HG03460 (cell line): ENCODE measurements around the gene CMSS1.
"Not testable (repeated sequence)": the region's sequence is repeated elsewhere in the genome, so short reads cannot be mapped to it uniquely, and the experiment has no call there.

ENCODE experiments used
- ATAC-seq: cut with Tn5 transposase; IDR thresholded peaks from one replicate; pipeline ENCODE4 v1.9.1; 2021; ENCODE audit not compliant: unreplicated experiment

Gene CMSS1

DNA sequence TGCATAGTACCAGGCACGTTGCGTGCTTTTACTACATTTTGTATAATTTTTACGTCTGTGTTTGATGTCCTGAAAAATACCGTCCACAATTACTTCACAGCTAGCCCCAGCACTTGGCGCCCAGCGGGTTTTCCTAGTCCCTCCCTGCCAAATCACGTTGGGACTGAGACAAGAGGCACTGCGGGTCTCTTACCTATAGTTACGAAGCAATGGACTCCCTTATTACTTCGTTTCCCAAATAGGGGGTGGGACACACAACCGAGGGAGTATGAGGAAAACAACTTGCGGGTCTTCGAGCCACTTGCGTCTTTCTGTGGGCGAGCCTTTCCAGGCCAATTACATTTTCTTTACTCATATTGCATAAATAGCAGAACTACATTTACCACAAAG, 620 bp upstream of the CMSS1 start:
- no peak for ATAC-seq

DNA sequence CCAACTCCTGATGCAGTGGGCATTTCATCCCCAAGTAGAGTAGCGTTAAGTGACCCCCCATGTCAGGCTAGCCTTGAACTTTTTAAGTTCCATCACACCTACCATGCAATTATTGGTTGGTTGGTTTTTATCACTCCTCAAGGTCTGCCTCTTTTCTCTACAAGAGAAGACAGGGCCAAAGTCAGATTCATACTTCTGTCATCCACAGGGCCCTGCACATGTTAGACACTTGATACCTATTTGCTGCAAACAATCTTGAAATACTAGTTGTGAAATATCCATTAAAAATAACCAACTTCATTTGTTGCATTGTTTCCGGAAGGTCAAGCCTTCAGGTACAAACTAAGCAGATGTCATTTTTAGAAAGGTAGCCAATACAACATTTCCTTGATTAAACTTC, 1.2 kb downstream of the CMSS1 start:
- ATAC-seq: no peak

DNA sequence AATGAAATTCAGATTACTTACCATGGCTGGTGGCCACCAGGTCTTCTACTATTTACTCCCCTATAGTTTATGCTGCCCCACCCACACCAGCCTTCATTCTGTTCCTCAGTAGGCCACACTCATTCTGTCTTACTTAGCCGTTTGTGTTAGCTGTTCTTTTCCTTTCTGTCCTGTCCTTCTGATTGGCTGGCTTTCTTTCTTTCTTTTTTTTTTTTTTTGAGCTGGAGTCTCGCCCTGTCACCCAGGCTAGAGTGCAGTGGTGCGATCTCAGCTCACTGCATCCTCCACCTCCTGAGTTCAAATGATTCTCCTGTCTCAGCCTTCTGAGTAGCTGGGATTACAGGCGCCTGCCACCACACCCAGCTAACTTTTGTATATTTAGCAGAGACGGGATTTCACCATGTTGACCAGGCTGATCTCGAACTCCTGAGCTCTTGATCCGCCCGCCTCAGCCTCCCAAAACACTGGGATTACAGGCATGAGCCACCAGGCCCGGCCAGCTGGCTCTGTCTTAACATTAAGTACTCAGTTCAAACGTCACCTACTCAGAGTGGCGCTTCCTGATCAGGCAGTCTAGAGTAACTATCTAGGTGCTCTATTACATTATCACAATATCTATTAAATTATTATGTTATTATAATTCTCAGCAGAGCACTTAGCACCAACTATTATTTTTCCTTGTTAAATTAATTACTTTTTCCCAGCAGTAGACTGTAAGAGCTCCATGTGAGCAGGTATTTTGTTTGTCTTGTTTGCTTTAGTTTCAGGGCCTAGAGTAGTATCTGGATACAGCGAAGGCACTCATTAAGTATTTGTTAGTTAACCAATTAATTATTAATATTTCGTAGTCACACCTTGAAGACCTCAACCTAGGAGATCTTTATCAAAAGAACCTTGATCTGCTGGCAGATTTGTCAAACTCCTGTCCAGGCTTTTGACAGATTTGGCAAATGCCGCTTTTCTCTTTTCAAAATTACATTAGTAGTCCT, 6.4 kb downstream of the CMSS1 start:
- no peak for ATAC-seq

DNA sequence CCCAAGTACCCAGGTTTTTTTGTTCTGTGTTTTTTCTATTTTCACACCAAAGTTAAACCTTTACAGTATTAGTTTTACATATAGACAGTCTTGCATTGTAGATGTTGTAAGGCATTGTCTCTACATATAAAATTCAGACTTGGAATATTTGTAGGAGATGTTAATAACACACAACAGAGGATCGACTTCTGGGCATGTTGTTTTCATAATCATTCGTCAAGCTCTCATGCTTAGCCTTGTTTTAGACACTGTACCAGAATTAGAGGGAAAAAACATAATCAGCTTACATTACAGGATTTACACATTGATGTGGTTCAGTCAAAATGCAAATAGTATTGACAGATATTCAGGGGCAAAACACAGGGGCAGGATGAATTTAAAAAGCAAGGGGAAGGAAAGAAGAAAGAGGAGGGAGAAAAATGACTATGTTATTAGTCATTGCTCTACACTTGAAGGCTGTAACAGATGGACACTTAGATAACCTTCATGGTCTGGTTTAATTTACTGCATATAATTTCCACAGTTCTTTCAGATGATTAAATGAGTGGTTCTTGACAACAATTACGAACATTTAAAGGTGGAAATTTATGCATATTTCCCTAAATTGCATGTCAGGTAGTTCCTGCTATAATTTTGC, 7.5 kb downstream of the CMSS1 start:
- ATAC-seq: no peak

DNA sequence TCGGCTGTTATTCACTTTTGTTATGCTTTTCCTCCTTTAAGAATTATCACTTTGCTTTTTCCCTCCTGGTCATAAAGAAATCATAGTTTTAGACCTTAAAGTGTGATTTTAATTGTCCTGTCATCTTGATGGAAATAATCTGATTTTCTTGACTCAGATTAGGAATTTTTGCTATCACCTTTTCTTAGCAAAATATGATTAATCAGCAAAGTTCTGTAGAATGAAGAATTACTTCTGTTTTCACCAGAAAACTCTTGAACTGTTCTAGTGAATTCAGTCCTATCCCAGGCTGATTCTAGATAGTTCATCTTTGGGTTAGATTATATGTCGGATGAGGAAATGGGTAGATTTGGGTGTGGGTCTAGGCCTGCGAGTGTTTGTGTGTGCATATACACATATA, 12.2 kb downstream of the CMSS1 start:
- ATAC-seq: no peak

DNA sequence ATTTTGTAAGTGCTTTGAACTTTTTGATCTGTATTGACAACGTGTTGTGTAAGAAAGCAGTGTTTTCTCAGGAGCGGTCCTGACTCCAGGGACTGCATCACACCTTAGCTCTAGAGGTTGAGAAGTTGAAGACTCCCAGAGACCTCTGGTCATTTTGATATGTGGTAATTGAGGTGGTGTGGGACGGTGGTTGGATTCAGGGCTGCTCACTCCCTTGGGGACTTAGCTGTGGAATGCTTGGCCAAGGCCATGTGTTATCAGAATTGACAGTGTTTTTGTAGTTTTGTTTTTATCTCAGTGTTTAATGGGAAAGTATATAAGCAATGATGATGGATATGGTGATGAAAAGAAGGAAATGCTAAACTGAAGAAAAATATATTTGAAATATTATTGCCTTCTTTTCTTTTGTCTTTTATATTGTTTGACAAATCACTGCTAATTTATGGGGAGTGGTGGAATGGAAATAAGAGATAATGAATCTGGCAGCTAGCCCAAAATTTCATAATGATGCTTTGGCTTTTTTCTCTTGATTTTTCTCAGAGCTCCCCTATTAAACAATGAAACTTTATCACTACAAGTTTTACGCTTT, 16.0 kb downstream of the CMSS1 start:
- ATAC-seq: no peak

DNA sequence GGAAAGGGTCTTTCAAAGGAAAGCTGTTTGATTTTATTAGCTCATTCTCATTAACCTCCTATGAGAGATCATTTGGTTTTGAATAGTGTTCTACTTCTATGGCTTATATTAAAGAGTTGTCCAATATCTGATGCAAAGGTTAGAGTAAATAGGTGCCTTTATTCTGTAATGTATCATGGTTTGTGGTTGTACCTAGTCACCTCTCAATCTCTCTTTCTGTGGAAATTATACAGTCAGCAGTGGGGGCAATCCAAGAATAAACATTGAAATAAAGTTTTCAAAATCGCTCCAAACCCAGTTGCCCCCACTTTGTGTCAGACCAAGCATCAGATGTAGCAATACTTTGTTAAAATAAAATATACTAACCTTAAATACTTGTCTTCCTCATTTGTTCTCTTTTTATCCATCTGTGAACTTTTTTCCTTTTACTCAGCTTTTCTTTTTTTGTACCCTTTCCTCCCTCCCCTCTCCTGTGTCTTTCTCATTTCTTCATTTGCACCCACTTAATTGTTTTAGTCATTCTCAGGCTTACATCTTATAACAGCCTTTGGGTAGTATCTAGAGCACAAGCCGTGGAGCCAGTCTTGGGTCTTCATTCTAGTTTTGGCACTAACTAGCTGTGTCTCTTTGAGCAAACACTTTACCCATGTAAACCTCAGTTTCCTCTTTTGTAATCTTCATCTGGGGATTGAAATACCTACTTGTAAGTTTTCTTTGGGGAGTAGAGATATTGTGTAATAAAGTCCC, 16.7 kb downstream of the CMSS1 start:
- no peak for ATAC-seq

DNA sequence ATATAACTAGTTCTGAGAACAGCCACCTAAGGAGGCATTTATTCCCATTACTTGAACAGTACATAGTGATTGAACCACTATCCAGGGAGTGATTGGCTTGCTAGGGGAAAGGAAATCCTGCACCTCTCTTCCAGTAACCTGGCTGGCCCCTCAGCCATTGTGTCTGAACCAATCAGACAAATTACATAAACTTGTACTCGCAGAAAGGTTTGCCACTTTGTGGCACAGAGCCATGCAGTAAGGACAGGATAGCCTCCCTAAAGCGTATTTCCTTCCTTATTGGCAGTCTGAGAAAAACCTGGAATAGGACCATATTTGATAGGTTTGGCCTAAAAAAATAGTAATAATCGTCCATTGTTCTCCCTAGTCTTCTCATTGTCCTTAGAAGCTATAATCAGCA, 19.0 kb downstream of the CMSS1 start:
- no peak for ATAC-seq

DNA sequence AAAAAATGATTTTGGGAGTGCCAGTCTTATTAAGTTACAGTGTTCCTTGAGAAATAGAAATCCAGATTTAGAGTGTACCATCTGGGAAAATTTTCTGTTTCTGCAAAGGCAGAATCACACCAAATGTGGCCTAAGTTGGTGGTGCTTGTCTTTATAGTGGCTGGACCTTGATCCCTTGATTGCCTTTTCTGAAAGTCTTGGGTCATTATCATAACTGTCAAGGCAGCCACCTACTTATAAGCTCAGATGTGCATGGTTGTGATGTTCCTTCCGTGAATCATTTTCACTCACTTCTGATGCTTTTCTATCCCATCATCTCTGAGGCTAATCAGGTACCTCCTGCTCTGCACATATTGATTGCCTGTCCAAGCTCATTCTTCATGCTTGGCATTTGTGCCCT, 20.1 kb downstream of the CMSS1 start:
- ATAC-seq: no peak

DNA sequence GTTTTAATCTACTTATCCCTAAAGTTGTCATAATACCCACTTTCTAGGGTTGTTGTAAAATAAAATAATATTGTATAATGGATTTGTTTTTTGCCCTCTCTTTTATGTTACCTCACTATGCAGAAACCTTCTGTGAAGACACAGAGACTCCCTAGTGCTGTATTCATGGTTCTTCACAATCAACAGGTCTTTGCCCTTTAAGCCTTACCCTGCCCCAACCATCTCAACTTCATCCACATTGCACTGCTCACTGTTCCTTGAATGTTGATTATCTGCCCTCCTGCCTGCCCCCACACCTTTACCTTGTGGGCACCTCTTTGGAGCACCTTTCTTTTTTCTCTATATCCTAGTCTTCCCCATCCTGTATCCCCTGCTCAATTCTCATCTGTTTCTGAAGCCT, 21.1 kb downstream of the CMSS1 start:
- no peak for ATAC-seq

DNA sequence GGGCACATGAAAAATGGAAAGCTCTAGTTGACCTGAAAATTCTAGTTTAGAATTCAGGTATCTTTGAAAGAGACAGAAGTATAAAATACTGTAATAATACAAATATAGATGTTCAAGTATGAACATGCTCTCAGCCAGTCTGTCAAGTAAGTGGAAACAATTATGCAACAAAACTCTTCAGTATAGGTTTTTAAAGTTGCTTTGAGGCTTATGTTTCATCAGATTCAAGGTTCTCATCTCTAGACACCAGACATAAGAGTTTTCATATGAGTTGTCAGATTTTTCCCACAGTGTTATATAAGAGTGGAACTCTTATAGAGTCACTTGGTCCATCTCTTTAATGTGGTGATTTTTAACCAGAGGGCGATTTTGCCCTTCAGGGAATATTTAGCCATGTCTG, 22.0 kb downstream of the CMSS1 start:
- no peak for ATAC-seq

DNA sequence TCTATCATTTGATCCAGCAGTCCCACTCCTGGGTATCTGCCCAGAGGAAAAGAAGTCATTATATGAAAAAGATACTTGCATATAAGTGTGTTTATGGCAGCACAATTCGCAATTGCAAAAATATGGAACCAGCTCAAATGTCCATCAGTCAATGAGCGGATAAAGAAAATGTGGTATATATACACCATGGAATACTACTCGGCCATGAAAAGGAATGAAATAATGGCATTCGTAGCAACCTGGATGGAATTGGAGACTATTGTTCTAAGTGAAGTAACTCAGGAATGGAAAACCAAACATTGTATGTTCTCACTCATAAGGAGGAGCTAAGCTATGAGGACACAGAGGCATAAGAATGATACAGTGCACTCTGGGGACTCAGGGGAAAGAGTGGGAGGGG, 24.3 kb downstream of the CMSS1 start:
- ATAC-seq: not testable (repeated sequence)

DNA sequence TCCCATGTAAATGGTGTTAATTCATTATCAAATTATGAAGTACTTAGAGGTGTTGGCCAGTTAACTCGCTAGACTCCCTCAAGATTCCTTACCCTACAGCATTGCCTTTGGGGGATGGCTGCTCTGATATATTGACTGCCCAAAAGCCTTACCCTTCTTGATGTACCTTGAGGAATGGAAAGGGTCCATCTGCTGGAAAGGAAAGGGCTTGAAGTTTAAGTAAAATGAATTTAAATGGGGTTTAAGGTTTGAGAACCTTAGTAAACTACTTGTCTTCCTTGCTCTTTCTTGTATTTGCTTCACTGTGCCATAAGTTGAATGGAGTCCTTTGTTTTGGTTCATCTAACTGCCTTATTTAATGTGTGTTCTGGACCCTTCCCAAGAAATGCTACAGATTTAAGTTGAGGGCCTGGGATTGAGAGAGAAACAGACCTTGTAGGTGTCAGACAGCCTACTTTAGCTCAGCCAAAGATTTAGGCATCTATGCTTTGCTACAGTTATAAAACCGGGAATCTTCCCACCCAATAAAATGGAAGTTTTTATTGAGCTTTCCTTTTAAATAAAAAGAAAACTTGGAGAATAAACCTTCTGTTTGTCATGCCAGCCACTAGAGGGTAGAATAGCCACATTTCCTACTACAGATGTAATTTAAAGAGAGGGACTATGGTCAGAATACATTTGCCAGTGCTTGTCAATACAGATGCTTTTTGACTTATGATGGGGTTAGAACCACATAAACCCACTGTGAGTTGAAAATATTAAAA, 25.3 kb downstream of the CMSS1 start:
- ATAC-seq: no peak

DNA sequence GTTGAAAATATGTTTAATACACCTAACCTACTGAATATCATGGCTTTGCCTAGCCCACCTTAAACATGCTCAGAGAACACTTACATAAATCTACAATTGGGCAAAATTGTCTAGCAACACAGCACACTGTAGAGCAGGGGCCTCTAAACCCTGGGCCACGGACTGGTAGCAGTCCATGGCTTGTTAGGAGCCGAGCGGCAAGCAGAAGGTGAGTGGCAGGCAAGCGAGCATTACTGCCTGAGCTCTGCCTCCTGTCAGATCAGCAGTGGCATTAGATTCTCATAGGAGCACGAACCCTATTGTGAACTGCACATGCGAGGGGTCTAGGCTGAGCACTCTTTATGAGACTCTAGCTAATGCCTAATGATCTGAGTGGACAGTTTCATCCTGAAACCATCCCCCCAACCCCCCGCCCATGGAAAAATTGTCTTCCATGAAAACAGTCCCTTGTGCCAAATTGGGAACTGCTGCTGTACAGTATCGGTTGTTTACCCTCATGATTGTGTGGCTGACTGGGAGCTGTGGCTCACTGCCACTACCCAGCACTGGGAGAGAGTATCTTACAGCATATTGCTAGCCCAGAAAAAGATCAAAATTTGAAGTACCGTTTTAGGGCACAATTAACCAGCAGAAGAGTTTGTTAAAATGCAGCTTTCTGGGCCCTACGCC, 26.1 kb downstream of the CMSS1 start:
- no peak for ATAC-seq

DNA sequence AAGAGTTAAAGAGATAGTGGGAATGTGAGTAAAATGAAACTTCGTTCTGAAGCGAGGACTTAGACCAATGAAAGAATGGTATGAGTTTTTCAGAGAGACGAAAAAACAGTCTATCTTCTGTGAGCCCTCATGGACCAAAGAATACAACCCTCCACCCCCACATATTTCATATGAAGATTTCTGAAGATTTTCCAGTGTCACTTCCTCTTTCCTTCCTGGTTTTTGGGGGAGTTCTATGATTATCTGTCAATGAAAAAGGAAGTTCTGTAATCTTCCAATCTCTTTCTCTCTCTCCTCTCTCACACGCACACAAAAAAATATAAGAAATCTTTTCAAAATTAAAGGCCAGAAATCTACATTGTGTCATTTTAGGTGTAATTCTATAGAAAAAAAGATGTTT, 27.7 kb downstream of the CMSS1 start:
- ATAC-seq: no peak

DNA sequence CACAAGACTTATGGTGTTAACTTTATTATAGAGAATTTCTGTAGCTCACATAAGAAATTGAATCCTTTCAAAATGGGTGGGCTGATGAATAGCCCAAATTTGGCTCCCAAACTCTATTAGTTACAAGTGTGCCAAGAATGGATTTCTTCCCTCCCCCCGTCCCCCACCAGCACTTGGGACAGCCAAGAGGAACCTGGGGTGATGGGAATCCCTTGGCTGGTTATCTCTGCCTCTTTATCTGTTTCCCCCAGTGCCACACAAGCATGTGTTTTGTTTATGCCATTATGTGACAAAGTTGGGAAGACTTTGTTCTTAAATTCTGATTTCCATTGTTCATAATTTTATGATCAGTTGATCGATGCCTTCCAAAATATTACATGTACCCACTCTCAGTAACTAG, 28.3 kb downstream of the CMSS1 start:
- no peak for ATAC-seq

DNA sequence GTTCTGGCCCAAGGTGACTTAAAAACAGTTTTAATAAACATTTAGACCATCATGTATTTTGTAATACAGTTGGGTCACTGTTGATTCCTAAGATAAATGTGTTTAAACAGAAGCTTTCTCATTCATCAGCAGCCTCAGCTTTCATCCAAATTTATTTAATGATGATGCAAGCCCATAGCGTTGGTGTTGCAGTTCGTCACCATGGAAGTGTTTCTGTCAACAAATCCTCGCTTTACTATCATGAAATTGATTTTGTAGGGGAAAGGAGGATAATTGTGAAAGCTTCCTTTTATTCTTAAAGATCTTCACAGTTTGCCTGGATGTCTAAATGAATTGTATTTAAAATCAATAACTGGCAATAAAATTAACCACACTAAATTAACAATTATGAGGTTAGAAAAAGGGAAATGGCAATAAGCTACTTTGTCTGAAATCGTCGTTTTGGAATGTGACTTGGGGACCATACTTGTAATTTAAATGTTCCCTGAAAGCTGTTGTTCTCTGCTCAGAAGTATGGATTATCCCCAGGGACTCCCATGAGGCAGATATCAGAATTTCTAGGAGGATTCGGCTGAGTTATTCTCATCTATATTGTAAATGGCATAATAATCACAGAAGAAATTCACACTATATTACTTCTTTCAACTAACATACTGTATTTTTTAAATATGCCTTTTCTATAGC, 29.0 kb downstream of the CMSS1 start:
- ATAC-seq: no peak

DNA sequence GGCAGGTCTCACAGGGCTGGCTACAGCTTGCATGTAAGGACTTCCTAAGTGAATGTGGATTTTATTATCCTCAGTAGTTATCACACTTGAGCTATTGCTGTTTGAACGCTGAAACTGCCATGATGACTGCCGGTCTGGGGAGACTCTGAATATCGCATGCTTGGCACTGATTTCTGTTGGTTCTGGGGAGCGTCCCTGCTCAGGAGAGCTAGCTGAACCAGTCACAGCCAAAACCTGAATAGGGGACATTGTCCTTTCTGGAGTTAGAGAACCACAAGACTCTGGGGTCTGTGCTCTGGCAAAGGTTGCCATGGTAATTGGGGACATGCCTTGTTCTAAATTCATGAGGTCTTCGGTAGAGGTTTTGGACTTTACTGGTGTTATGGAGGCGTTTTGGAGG, 30.8 kb downstream of the CMSS1 start:
- no peak for ATAC-seq

DNA sequence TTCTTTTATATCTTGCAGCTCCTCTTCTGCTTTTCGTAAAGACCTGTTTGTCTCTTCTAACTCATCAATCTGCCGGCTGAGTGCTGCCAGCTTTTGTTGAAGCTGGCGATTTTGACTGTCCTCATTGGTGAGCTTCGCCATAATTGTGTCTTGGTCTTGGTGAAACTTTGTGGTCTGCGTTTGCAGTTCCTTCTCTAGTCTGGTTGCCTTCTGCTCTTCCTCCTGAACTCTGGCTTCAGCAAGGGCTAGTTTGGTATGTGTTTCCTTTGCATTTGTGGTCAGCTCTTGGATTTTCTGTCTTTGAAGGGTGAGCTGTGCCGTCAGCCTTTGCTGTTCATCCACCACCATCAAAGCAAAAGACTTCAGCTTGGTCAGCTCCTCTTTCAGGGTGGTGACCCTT, 32.9 kb downstream of the CMSS1 start:
- no peak for ATAC-seq

DNA sequence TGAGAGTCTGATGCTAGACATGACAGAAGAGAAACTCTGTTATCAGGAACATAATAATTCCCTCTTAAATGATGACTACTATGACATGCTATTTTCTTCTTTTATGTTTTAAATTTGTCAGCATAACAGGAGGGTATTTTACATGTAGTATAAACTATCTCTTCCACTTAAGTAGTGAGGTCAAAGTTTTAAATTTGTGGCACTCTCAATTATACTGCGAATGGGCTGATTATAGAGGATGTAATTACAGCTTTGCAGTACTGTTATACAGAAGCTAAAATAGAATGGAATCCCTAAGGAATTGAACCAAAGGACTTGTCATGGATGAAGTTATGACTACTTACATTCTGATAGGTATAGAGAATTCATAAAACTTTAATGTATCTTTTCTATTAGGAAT, 34.3 kb downstream of the CMSS1 start:
- ATAC-seq: no peak
